Peyer's patch (tissue), 4 donors: Measurements from ENCODE around the gene ARHGEF35.
"Not testable (repeated sequence)": the region's sequence is repeated elsewhere in the genome, so short reads cannot be mapped to it uniquely, and the experiment has no call there.

Experiments used
- CTCF ChIP-seq, 6 experiments: fragments of 450-650 bp in 4 of 6; fragments of 200-600 bp in 2 of 6; sonication (generic) in 1 of 6; IDR thresholded peaks; one replicate each; pipeline ENCODE4 v1.5.1; 2017 to 2019; ENCODE audit warnings: antibody characterized with exemption in 6 of 6, mild to moderate bottlenecking in 3 of 6, moderate library complexity in 1 of 6
- POLR2A ChIP-seq, 2 donors: fragments of 450-650 bp; IDR thresholded peaks; one replicate each; pipeline ENCODE4 v1.5.1; 2017; ENCODE audit warnings: antibody characterized with exemption in 2 of 2, mild to moderate bottlenecking in 2 of 2, moderate library complexity in 2 of 2

GRCh38 chr7:144205306-144205705 lies 9.7 kb upstream of the ARHGEF35 start:
- not testable (repeated sequence) for TF ChIP-seq POLR2A, CTCF (IDR thresholded peaks at IDR 0.05)
